HT1080 (cell line): ENCODE measurements around the gene CYP24A1. TPM values are rescaled to one million over a fixed set of nuclear protein-coding genes. Genes with fewer than 3 reads are reported as not detected.

Source experiments
- DNase-seq: peaks from one replicate; pipeline ENCODE4 v3.0.0-alpha.2; 2015; ENCODE audit warnings: low read depth
- polyA plus RNA-seq, 2 experiments: library from polyadenylated mRNA; depleted of rRNA; stranded (reverse); fragments of >200 nt; gene quantifications; 2 replicates each; pipeline ENCODE4 v1.2.3, GENCODE V29; 2015
- total RNA-seq: library from RNA; depleted of rRNA; stranded (reverse); fragments of >200 nt; shearing (Covaris generic); gene quantifications from 2 replicates; pipeline ENCODE4 v1.2.3, GENCODE V29; 2014; rRNA removed

Gene CYP24A1
- 0.03 TPM in 1 of 2 replicates, not detected in the other for total RNA-seq
- 0.17 and 0.47 TPM in 2 replicates for polyA plus RNA-seq (2015; cell fraction: cytosol; rRNA removed)
- 0.24 and 0.62 TPM in 2 replicates for polyA plus RNA-seq (2015; cell fraction: nucleus; rRNA removed)

DNA sequence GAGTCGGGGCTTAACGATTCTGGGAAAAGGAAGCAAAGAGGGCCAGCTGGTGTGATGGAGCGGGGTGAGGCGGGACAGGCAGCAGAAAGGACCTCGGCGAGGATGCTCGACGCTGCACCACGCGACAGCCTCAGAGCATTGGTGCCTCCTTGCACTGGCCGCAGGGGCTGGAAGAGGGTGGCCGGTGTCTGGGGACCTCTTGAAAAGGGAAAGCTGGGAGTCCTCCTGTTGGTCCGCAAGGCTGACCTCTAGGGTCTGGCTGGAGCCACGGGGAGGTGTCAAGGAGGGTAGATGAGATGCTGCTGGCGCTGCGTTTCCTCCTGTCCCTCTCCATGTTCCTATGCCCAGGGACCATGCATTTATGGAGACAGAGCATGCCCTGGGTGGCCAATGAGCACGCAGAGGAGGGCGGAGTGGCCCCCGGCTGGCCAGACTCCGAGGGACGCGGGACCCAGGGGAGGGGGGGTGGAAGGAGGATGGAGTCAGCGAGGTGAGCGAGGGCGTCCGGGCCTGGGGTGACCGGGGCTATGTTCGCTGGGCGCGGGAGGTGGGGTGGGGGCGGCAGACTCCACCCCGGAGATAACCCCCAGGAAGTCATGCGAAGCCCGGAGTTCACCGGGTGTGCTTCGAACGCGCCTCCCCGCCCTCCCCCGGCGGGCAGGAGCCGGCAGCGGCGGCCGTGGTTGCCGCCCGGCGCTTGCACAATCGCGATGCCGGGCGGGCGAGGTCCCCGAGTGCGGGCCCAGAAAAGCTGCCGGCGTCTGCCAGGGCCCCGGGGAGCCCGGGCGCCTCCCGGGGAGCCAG is at the start of gene CYP24A1:
Gene CYP24A1, minus strand, starts transcription at position 334 of the 804 bp plus-strand sequence. CDS start 407 bp downstream, outside the sequence.
- no peak for DNase-seq

DNA sequence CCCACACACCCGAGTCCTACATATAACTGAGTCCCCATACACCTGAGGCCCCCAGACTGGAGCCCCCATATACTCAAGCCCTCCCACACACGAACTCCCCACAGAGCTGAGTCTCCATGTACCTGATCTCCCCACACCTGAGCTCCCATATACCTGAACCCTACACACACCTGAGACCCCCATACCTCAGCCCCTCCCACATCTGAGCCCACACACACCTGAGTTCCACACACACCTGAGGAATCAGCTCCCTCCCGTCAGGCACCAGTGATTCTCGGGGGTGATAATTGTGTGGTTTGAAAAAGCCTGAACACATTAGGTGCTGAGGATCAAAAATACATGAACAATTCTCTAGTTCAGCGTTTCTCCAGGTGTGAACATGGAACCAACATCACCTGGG is 49.5 kb upstream of the CYP24A1 start:
- no peak for DNase-seq

DNA sequence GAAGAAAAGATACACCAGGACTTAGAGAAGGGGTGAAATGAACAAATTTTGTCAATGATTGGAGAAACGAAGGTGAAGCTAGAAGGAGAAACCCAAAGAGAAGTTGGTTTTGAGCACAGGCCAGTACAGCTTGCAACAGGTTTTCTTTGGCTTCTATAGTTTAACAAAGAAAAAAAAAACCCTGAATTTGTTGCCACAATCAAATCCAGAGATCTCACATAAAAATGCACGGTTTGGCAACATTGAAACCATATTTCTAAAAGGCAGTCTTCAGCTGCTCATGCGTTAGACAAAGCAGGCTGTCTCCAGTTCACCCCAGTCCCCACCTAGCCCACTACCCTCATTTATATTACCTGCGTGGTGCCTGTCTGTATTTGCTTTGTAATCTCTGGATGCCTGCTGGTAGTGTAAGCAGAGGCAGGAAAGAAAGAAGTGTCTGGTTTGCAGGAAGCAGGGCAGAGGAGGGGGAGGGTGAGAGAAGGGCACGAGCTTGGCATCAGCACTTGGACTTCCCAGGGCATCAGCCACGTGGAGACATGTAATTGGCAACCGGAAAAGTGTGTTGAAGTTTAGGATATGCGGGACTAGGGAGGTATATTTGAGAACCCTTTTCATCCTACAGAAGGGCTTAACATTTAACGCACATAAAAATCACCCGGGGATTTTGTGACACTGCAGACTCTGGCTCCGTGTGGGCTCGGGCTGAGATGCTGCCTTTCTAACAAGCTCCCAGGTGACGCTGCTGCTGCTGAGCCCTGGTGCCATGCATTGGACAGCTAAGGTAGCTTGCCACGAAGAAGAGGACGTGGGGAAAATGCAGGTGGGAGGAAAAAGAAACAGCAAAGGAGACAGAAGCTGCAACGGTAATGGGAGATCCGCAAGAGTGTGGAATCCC is 48.5 kb upstream of the CYP24A1 start:
- DNase-seq, result no peak

DNA sequence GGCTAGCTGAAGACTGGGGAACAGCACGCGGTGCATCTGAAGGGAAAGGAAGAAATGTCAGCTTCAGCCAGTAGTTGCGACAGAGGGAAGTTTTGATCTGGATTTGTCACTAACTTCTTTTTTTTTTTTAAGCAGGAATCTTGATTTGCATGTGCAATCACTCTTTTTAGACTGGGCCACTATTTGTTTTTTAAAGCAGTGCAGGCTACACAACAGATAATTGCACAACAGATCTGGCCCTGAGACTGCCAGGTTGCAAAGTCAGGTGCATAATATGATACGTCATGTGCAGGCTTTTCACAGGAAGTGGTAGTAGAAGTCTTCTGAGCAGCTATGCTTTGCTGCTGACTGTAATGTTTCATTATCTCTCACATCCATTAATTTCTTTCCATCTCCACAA is 47.6 kb upstream of the CYP24A1 start:
- no peak for DNase-seq

DNA sequence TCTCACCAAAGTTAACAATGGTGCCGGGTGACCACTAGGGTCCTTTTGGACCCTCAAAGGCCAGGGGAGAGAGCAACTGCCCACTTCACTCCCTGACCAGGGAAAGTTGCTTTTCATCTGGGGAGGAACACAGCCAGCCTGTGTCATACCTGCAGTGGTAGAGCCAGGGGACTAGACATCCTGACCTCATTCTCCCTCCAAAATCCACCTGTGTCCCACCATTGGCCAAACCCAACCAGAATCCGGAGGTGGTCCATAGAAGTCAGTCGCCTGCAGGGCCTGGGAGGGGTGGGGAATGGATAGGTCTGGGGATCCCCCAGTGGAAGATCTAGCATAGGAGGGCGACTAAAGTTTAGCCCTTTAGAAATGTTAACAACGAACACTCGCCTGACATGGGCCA is 46.9 kb upstream of the CYP24A1 start:
- DNase-seq, result no peak

DNA sequence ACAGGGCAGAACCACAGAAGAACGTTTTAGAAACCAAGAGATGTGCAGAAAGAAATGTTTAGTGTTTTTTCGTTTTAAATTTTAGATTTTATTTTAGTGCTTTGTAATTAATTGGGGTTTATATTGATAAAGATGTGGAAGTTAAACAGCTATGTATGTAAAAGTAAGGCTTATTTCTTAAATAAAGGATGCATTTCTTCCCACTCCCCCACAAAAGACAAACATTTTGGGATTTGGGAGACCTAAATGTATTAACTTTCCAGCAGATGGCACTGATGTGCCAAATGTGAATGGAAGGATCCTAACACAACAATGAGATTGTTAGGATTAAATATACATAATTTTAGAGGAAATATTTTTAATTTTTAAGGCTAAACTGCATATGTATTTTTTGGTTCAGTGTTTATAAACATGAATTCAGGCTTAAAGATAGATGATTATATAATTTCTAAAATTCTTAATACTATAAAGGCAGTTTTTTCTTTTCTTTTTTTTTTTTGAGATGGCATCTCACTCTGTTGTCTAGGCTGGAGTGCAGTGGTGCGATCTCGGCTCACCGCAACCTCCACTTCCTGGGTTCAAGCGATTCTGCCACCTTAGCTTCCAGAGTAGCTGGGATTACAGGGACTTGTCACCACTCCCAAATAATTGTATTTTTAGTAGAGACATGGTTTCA is 46.1 kb upstream of the CYP24A1 start:
- DNase-seq, result no peak

DNA sequence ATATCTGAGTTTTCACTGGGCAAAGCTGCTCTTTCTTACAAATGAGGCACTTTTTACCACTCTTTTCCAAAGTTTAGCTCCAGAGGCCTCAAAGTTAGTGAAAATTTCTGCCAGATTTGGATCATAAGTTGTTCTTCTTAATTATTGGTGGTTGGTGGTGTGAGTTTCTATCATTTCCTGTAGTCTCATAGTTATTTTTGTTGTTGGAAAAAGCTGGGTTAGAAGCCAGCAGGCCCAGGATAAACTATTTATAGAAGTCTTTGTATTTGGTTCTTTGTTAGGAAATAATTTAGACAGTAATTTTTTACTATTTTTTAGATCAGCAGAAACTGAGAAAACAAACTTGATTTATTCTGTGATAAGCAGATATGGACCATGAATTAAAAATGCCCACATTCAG is 44.7 kb upstream of the CYP24A1 start:
- no peak for DNase-seq

DNA sequence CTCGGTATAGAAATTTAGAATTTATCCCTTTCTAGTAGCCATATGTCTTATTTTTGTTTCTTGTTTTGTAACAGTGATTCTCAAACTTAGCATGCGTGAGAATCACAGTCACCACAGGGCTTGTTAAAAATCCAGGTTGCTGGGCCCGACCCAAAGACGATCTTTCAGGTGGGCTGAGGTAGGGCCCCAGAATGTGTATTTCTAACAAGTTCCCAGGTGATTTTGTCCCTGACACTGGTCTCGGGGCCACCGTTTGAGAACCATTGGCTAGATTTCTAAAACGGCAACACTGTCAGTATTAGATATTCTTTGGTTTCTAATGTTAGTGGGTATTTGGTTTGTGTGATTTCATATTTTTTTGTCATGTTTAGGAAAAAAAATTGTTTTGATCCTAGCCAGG is 44.0 kb upstream of the CYP24A1 start:
- DNase-seq, result no peak

DNA sequence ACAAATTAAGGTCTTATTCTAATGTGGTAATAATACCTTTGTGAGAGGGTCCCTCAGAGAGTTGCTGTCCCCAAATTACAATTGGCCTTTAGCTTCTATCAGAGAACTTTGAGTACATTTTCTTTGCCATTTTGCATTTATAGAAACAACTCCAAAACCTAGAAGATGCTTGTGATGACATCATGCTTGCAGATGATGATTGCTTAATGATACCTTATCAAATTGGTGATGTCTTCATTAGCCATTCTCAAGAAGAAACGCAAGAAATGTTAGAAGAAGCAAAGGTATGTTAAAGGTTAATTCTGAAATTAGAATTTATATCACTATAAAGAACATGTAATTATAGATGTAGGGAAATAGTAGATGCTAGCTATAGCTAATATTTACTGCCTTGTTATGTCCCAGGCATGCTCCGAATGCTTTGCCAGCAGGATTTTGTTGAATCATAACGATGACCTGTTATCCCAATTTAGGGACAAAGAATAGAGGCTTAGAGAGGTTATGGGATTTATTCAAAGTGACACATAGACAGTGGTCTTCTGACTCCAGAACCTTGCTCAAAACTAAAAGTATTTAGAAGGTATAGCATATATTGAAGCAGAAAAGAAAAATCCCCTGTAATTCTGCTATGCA is 41.5 kb upstream of the CYP24A1 start:
- no peak for DNase-seq

DNA sequence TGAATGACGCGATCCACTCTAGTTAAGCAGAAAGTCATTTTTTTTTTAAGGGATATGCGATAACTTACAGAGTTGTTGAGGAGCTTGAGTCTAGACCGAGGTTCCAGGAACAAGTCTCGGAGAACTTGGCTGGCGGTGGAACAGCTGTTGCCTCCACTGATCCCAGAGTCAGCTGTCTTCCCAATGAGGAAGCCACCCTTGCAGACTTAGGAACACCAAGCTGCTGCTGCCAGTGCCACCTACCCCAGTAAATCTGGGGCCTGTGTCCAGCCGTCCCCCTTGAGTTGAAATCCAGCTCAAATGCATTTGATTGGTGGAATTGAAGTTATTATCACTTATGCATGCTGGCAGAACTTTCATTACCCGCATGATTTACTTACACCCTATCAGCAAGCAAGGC is 40.8 kb upstream of the CYP24A1 start:
- no peak for DNase-seq

DNA sequence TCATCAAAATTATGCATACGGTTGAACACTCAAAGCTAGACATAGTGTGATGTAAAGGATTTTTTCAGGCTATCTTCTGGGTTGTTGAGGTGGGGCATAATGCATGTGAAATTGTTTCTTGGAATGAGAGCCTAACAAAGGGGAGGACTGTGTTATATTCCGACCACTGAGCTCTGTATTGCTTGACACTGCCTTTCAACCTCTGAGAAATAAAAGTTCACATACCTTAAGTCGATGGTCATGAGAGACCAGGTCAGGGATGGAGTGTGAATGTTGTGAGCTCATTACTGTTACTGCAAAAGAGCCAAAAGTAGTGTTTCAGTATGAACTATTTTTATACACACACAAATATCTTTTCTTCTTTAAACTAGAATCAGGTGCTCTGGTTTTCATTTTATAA is 39.1 kb upstream of the CYP24A1 start:
- DNase-seq, result no peak

DNA sequence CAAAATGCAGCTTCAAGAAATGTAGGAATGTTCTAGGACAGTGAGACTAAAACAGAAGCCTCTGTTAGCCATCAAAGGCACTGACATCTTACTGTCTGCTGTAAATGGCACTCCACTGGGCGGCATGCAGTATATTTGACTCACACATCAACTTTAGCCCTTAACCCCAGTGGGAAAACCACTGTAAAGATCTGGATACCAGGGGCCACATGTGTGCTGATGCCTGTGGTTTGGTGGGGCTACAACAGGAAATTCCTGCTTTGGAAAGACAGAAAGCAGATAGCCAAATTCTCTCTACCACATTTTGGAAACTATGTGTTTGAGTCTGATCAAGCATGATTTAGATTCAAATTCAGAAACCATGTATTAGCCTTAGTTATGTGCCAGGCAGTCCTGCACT is 38.4 kb upstream of the CYP24A1 start:
- DNase-seq, result peak; percentile 30

DNA sequence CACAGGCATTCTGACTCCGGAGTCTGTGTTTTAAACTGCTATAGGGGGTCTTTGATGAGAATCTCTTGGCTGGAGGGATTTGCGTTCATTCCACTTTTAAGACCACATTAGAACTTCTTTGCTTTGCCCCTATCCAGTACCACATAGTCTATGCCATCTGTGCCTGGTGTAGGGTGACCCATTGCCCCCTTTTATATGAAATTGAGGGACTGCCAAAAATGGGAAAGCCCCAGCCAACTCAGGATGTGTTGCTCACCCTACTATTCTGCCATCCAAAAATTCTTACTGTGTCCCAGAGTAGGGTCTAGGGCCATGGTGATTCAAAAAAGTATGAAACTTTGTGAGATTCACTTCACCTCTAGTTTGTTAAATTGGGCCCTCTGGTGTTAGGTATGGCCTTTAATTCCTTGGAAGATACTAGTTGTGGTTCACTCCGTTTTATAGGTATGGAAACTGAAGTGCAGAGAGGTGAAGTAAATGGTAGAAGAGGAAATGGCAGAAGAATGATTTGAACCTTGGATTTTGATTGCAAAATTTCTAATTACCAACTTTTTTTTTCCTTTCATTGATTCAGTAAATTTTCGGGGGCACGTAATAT is 35.5 kb upstream of the CYP24A1 start:
- no peak for DNase-seq

DNA sequence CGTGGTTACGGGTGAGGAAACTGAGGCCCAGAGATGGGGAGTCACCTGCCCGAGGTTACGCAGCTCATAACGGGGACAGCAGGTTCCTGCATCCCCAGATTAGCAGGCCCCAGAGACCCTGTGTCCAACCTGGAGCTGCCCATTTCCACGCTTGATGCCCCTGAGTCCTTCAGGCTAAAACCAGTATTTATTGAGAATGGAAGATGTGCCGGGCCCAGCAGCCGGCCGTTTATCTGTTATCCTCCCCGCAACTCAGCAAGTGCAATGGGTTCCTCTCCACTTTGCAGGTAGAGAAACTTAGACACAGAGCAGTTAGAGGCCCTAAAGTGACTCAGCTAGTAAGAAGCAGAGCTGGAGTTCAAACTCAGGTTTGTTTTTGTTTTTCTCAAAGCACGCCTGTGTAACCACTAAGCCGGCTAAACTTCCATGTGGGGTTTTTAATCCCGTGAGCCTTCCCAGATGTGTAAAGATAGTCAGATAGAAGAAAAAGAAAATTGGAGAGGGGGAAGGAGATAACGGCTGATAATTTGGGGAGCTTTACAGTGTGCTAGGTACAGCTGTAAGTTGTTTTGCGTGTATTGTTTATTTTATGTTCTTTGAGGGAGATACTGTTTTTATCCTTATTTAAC is 34.9 kb upstream of the CYP24A1 start:
- DNase-seq, result peak; percentile 11

DNA sequence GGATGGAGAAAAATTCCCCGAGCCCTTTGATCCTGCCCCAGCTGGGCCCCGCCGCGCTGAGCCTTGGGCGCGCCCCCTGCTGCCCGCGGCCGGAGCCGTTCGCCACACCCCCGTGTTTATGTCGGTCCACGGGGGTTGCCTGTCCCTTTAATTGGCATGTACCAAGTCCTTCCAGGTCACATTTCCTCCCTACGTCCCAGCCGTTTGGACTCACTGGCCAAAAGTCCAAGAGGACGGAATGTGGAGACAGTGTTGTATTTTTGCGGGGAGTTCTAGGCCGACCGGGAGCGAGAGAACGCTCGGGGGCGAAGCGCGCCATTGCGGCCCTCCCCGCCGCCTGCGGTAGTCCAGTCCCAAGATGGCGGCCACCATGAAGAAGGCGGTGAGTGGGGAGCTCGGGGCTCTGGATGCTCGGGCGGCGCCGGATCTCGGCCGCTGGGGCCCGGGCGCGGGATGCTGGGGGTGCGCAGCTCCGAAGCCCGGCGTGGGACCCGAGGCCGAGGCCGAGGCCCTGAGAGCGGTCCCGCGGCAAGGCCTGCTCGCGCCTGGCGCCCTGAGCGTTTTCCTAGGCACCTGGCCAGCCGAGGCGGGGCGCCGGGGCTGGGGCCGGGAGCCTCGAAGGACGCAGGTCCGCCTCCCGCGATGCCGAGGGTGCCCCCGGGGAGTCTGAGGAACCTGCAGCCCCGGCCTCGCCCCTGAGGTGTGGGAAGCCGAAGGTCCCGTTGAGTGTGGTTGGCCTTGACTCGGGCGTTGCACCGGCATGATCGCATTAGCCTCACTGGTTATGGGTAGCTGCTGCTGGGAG is 34.2 kb upstream of the CYP24A1 start, which contains the start of gene PFDN4:
Gene PFDN4, plus strand, starts transcription at position 345 of the 805 bp plus-strand sequence. Its CDS starts 14 bp downstream, at position 359.
- DNase-seq, result peak; percentile 80

DNA sequence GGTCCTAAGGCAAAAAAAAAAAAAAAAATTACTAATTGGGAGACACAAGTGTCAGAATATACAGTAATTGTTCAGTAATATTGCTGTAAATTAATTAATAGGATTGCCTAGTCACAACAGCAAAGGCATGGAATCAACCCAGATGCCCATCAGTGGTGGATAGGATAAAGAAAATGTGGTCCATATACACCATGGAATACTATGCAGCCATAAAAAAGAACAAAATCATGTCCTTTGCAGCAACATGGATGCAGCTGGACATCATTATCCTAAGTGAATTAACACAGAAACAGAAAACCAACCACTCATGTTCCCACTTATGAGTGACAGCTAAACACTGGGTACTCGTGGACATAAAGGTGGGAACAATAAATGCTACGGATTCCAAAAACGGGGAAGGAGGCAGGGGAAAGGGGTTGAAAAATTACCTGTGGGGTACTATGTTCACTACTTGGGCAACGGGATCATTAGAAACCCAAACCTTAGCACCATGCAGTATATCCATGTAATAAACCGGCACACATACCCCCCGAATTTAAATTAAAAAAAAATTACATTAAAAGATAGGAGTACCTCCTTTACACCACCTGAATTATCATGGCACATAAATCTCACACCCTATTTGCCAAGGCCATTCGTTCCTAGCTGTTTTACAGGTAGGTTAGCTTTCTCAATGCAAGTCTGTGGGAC is 33.4 kb upstream of the CYP24A1 start:
- DNase-seq, result no peak

DNA sequence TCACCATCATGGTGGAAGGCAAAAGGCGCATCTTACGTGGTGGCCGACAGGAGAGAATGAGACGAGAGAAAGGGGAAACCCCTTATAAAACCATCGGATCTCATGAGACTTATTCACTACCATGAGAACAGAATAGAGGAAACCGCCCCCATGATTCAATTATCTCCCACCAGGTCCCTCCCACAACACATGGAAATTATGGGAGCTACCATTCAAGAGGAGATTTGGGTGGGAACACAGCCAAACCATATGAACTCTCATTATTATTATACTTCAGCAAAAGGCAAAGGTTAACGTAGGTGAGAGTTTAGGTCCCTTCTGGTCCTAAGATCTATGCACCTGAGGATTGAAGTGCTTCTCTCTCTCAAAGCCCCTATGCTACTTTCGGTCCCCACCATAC is 31.7 kb upstream of the CYP24A1 start:
- DNase-seq, result no peak

DNA sequence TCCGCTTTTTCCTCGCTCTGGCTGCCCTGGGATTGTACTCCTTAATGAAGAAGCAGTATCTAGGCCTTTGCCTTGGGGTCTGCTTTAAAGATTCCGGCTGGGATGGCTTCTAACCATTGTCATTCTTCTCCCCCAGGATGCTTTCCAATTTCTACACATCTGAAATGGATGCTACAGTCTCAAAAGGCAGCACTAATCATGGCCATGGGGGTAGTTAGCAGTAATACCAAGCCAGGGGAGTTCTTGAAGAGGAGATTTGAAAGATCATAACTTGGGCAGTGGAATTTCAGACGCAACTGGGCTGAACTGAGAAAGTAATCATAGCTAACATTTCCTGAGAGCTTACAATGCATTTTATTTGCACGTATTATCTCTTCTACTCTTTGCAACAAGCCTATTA is 30.7 kb upstream of the CYP24A1 start:
- DNase-seq, result no peak

DNA sequence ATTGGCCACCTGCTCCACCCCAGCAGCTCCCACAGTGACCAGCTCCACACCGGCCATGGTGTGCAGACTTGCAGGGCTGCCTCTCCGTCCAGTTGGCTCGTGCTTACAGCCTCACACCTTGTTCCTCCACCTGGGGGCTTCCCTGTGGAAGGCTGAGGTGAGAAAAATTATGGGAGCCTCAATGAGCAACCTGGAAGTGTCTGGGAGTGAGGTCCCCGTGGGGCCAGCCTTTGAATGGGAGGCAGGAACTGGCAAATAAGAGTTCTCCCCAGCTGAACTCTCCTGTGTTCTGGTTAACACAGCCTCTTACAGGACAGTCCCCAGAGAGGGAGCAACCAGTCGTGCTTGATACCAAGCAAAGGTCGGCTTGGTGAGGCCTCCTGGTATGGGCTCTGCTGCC is 30.3 kb upstream of the CYP24A1 start:
- DNase-seq, result no peak
